Esophagus squamous epithelium (tissue), 4 donors: ENCODE measurements around the gene PPIE.
"Not testable (repeated sequence)": the region's sequence is repeated elsewhere in the genome, so short reads cannot be mapped to it uniquely, and the experiment has no call there.

Experiments used
- CTCF ChIP-seq, 6 experiments: fragments of 450-650 bp in 4 of 6; fragments of 200-600 bp in 2 of 6; sonication (generic) in 2 of 6; IDR thresholded peaks; one replicate each; pipeline ENCODE4 v1.5.1; 2016 to 2019; ENCODE audit warnings: antibody characterized with exemption in 6 of 6, mild to moderate bottlenecking in 4 of 6, moderate library complexity in 4 of 6
- POLR2A ChIP-seq, 4 donors: fragments of 450-650 bp; IDR thresholded peaks; one replicate each; pipeline ENCODE4 v1.6.1; 2017; ENCODE audit warnings: antibody characterized with exemption in 4 of 4, mild to moderate bottlenecking in 4 of 4, moderate library complexity in 3 of 4

- TF ChIP-seq POLR2A, CTCF (IDR thresholded peaks at IDR 0.05): not testable (repeated sequence)
These were observed 25.8 kb downstream of the PPIE start for GRCh38 chr1:39764512-39764911.
